Ishikawa (cell line): ENCODE data around the gene GPRIN2.
"Not testable (repeated sequence)": the region's sequence is repeated elsewhere in the genome, so short reads cannot be mapped to it uniquely, and the experiment has no call there.

Source experiments
- CEBPB ChIP-seq: IDR thresholded peaks from 2 replicates; pipeline ENCODE4 v1.6.1; 2012
- CREB1 ChIP-seq: IDR thresholded peaks from 2 replicates; pipeline ENCODE4 v1.6.1; 2012; ENCODE audit warnings: low read depth
- EGR1 ChIP-seq: IDR thresholded peaks from 2 replicates; pipeline ENCODE4 v1.6.1; 2012
- EP300 ChIP-seq: IDR thresholded peaks from 2 replicates; pipeline ENCODE4 v1.6.1; 2012; ENCODE audit warnings: borderline replicate concordance
- NFIC ChIP-seq: IDR thresholded peaks from 2 replicates; pipeline ENCODE4 v1.6.1; 2012
- RAD21 ChIP-seq: IDR thresholded peaks from 2 replicates; pipeline ENCODE4 v1.6.1; 2012; ENCODE audit warnings: low read depth
- TAF1 ChIP-seq: IDR thresholded peaks from 2 replicates; pipeline ENCODE4 v1.6.1; 2012; ENCODE audit warnings: low read depth, mild to moderate bottlenecking
- TCF12 ChIP-seq: IDR thresholded peaks from 2 replicates; pipeline ENCODE4 v1.6.1; 2012; ENCODE audit warnings: low read depth
- TEAD4 ChIP-seq: IDR thresholded peaks from 2 replicates; pipeline ENCODE4 v1.6.1; 2012
- ZBTB7A ChIP-seq: IDR thresholded peaks from 2 replicates; pipeline ENCODE4 v1.6.1; 2012; ENCODE audit warnings: low read depth
- TF ChIP-seq, protein P1 (sequence below): IDR thresholded peaks from 2 replicates; pipeline ENCODE4 v1.6.1; 2012; ENCODE audit warnings: low read depth, mild to moderate bottlenecking
- TF ChIP-seq, protein P2 (sequence below): IDR thresholded peaks from 2 replicates; pipeline ENCODE4 v1.6.1; 2012

DNA sequence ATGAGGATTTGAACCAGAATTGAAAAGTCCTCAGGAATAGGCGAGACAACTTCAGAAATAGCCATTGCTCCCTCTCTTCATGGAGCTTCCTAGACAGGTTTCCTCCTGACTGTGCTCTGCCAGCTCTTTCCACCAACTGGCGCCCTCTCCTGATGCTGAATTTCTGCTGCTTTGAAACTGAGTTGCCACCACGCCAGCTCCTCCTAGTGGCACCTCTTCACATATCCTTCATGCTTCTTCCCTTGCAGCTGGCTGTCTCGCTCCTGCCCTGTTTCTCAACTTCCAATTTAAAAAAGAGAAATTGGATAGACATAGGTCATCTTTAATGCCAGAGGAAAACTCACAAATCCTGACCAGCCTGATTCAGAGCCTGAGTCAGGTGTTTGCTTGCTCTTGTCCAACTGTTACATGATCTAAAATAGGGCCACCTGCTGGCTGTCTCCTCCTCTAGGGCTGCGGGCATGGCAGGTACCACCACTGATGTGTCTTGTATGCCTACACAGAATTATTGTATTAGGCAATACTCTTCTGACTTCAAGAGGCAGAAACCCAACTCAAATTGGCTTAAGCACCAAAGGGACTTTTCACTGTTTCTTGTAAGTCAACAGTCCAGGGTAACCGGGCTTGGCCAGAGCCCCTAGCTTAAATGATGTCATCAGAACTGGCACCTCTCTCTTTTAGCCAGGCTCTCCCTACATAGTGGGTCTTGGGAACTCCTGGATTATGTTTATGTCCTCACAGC, 9.3 kb upstream of the GPRIN2 start:
- TF ChIP-seq, protein P1, sequence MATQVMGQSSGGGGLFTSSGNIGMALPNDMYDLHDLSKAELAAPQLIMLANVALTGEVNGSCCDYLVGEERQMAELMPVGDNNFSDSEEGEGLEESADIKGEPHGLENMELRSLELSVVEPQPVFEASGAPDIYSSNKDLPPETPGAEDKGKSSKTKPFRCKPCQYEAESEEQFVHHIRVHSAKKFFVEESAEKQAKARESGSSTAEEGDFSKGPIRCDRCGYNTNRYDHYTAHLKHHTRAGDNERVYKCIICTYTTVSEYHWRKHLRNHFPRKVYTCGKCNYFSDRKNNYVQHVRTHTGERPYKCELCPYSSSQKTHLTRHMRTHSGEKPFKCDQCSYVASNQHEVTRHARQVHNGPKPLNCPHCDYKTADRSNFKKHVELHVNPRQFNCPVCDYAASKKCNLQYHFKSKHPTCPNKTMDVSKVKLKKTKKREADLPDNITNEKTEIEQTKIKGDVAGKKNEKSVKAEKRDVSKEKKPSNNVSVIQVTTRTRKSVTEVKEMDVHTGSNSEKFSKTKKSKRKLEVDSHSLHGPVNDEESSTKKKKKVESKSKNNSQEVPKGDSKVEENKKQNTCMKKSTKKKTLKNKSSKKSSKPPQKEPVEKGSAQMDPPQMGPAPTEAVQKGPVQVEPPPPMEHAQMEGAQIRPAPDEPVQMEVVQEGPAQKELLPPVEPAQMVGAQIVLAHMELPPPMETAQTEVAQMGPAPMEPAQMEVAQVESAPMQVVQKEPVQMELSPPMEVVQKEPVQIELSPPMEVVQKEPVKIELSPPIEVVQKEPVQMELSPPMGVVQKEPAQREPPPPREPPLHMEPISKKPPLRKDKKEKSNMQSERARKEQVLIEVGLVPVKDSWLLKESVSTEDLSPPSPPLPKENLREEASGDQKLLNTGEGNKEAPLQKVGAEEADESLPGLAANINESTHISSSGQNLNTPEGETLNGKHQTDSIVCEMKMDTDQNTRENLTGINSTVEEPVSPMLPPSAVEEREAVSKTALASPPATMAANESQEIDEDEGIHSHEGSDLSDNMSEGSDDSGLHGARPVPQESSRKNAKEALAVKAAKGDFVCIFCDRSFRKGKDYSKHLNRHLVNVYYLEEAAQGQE, result not testable (repeated sequence)
- TF ChIP-seq EP300, CEBPB, EGR1, CREB1, TCF12, TEAD4, TAF1, NFIC, ZBTB7A: not testable (repeated sequence)
- TF ChIP-seq, protein P2, sequence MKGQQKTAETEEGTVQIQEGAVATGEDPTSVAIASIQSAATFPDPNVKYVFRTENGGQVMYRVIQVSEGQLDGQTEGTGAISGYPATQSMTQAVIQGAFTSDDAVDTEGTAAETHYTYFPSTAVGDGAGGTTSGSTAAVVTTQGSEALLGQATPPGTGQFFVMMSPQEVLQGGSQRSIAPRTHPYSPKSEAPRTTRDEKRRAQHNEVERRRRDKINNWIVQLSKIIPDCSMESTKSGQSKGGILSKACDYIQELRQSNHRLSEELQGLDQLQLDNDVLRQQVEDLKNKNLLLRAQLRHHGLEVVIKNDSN, result not testable (repeated sequence)
- TF ChIP-seq RAD21, result peak; percentile 79
